Stimulated activated CD4-positive, alpha-beta T cell treated with anti-CD3 and anti-CD28 coated beads, Interleukin-2, amount 100 ng/mL, for 24 hours (primary cell): ENCODE measurements around the gene ABHD13.
"Not testable (repeated sequence)": the region's sequence is repeated elsewhere in the genome, so short reads cannot be mapped to it uniquely, and the experiment has no call there.

Experiments
- DNase-seq, 2 donors: peaks; one replicate each; pipeline ENCODE4 v3.0.0-alpha.2; 2020

ABHD13 gene

GRCh38 chr13:108218044-108218974, at the start of gene ABHD13:
Gene ABHD13 (plus strand): TSS chr13:108218392. CDS start chr13:108229219, 10,827 bp downstream.
- peak; percentile 90 to 92 for DNase-seq

DNA sequence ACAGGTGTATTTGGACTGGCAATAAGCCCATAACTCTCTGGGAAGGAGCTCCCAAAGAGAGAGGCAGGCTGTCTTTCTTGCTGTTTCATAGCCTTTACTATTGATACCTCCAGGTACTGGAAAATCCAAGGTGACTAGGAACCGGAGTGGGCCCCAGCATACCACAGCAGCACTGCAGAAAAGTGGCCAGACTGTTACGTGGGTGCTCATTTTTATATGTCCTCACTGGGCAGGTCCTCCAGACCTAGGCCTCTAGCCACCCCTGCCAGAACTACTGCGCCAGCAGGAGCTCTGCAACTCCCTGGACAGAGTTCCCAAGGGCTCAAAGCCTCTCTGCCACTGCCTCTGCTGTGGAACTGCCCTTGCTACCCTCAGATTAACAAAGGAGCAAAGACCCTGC, 49.3 kb upstream of the ABHD13 start:
- DNase-seq = no peak

DNA sequence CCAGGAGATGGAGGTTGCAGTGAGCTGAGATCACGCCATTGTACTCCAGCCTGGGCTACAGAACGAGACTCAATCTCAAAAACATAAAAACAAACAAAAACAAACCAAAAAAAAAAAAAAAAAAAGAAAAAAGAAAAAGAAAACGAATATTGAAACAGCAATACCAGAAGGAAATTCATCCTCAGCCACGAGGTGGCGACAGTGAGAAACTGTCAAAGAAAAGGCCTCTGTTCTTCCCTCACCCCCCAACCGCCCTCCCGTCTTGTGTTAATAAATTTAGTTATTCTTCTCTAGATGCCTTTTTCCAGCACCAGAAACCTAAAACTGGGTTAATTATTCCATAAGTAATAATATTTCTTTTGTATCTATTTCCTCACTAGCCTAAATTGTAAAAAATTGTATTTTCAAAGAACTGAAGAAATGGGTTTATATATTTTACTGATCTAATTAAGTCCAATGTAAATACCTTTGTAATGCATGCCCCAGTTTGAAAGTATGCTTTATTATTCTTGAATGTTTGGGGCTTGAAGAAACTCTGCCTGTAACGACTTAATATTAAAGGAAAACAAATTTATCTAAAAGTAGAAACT, 41.4 kb upstream of the ABHD13 start:
- peak; percentile 65 to 69 for DNase-seq

GRCh38 chr13:108178078-108178477, 40.1 kb upstream of the ABHD13 start:
- no peak for DNase-seq

- DNase-seq = no peak
These were observed 35.5 kb upstream of the ABHD13 start for GRCh38 chr13:108182652-108183051.

- no peak for DNase-seq
These were observed 33.0 kb upstream of the ABHD13 start for GRCh38 chr13:108185223-108185622.

DNA sequence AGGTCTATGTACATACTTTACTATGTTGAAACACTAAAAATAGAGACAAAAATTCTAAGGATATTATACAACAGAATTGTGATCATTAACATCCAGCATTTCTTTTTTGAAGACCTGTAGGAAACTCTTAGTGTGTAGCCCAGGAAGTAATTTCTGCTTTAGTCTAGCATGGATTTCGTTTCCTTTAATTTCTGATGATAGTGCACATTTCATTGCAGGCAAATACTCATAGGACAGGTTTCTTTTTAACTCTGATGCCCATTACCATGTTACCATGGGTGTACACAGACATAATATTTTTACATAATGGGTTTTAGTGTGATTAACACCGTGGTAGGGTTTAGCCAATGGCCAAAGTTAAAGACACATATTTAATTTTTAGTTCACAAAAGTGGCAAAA, 29.9 kb upstream of the ABHD13 start:
- DNase-seq = no peak

GRCh38 chr13:108190897-108191296, 27.3 kb upstream of the ABHD13 start:
- no peak for DNase-seq

- DNase-seq = no peak
These were observed 24.4 kb upstream of the ABHD13 start for GRCh38 chr13:108193806-108194205.

GRCh38 chr13:108194435-108194936, 23.7 kb upstream of the ABHD13 start:
- DNase-seq = no peak

DNA sequence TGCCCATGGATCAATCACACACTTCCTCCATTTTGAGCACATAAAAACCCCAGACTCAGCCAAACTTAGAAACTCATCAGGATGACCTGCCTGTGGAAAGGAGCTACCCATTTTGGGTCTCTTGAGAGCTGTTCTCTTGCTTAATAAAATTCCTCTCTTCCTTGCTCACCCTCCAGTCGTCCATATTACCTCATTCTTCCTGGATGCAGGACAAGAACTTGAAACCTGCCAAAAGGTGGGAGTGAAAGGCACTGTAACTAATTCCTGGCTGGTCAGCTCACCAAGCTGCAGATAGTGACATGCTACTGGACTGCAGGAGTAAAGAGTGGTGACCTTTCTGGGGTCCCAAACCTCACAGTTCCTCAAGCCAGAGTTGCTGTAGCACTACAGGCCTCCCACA, 23.0 kb upstream of the ABHD13 start:
- DNase-seq = no peak

DNA sequence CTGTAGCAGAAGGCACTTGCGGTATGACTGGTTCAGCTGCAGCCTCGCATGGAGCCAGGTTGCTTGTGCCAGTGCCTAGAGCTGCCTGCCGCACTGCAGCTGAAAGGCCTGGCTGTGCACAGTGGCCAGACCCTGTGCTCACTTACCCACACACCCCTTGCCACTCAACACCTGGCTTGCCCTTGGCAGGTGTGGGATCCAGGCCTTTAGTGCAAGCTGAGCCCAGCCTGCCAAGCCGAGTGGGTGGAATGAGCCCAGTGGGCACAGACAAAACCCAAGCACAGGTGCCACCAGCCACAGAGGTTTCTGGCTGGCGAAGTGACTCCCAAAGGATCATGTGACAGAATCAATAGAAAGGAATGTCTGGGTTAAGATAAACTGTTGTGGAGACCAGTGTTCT, 22.3 kb upstream of the ABHD13 start:
- no peak for DNase-seq

DNA sequence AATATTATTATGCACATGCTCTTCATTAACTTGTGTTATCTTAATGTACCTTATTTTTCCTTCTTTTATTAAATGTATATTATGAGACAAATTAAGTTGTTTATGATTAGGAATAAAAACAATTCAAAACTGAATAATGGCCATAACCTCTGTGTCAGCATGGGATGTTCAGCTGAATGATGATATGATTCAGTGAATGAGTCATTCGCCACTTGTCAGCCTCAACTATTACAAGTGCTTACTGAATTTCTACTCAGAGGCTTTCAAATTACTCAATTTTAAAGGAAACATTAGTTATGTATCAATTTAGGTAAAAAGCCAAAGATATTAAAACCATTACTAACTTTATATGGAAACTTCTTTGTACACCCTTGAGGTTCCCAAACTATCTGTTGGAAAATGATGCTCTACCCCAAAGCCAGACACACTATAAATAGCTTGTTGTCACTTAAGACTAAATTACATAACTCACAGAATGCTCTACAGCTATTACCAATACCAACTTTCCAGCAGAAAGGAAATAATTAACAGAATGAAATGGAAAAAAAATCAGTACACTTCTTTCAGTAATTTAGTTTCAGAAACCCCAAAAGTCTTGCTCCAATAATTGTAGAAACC, 17.3 kb upstream of the ABHD13 start:
- DNase-seq = no peak

DNA sequence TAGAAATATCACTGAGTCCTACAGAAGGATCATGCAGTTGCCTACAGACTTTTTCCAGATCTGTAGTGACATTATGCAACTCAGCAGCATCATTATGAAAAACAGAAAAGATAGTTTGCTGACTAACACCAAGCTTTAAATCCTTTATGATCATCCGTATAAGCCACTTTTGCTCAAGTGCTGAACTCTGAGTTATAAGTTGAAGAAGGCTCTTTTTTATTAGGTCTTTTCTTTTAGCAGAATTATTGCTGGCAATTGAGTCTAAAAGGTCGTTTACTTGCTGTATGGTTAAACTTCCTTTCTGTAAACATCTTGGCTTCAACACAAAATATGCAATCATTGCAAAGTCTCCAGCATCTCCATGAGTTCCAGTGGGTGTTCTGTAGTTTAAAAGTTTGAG, 7.6 kb upstream of the ABHD13 start:
- no peak for DNase-seq

DNA sequence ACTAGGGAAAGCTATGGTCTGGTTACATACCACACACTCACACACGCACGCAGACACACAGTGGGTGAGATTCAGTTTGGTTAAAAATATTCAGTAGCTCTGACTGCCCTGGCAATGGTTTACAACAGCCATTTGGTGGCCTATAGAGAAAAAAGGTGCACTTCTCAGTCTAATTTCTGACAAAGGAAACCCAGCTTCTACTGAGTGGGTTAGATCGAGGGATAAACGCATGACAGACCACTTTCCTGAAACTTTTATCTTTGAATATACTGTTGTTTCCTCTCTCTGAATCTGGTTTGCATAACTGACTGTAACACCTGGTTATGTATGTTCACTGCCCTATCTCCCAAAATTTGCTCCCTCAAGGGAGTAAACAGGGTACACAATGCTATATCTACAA, 5.3 kb upstream of the ABHD13 start:
- no peak for DNase-seq

DNA sequence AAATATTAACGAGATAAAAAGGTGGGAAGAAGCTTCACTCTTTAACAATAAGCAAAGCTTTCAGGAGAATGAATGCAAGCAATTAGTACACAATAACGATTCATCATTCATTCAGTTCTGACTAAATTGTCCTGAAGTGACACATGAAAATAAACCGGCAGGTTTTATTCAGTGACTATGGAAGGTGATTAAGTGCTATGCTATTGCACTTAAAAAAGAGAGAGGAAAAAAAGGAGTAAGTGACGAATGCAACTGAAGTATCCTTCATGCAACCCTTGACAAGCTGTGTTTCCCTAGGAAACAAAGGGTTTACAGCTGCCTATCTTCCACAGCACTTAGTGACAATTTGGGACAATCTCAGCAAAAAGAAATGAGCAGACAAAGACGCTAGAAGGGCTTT, 4.2 kb upstream of the ABHD13 start:
- DNase-seq = no peak

DNA sequence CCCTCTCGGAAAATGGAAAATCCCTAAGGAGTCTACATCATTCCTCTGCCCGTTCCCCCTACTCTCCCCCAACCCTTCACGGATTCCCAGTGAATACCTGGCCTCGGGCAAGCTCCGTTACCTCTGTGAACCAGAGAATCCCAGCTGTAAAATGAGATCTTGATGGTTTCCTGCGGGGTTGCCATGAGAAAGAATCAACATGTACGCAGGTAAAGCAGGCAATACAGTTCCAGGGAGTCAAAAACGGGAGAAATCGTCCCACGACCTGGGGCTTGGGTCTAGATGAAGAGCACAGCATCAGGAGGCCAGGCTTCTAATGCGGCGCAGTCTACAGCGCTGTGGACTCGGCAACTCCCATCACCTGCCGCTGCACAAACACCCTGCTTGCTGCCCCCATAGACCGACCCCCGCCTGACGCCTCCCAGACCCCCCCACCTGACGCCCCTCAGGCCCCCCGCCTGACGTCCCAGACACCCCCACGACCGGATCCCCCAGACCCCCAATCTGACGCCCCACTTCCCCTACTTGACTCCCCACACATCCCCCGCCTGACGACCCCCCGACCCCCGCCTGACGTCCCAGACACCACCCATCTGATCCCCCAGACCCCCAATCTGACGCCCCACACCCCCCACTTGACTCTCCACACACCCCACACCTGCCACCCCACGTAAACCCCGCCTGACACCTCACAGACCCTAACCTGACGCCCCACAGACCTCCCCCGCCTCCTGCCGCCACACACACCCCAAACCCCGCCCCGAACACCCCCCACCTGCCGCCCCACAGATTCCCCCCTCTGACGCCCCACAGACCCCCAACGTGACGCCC, 3.5 kb upstream of the ABHD13 start:
- no peak for DNase-seq

DNA sequence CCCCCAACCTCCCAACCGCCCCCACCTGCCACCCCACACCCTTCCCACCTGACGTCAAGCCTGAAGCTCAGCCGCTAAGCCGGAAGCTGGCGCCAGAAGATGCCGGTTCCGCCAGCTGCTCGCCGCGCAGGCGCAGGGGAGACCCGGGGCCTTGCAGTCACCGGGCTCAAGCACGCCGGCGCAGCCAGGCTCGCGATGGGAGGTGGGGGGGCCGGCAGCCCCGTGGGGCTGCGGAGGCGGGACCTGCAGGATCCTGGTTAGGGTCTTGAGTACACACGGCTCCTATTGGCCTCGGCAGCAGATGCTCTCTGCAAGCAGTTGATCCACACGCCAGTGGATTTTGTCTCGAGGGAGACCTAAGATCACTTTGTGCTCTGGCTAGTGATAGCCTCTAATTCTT, 2.8 kb upstream of the ABHD13 start, which contains the start of gene LIG4:
Gene LIG4 (minus strand): TSS at position 101 of the 400 bp plus-strand sequence. CDS start 4,268 bp downstream, outside the sequence.
- peak; percentile 90 to 91 for DNase-seq

DNA sequence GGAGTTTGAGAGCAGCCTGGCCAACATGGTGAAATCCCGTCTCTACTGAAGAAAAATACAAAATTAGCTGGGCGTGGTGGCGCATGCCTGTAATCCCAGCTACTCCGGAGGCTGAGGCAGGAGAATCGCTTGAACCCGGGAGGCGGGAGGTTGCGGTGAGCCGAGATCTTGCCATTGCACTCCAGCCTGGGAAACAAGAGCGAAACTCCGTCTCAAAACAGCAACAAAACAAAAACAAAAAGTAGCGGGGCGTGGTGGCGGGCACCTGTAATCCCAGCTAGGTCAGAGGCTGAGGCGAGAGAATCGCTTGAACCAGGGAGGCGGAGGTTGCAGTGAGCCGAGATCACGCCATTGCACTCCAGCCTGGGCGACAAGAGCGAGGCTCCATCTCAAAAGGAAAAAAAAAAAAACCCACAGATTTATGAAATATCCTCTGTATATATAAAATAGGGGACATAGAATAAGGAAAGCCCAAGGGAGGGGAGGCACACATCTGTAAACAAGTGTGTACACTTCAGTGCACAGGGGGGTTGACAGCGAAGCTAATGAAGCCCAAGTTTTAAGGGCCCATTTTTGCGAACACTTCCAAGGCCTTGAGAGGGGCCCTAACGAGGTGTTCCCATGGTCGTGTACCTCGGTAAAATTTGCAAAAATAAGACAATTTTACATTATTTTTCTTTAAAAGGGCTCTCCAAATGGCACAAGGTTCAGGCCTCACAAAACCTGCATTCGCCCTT, 717 bp upstream of the ABHD13 start:
- not testable (repeated sequence) for DNase-seq

GRCh38 chr13:108220041-108220440, 1.8 kb downstream of the ABHD13 start:
- peak in 1 of 2 donors; percentile 25 for DNase-seq

DNA sequence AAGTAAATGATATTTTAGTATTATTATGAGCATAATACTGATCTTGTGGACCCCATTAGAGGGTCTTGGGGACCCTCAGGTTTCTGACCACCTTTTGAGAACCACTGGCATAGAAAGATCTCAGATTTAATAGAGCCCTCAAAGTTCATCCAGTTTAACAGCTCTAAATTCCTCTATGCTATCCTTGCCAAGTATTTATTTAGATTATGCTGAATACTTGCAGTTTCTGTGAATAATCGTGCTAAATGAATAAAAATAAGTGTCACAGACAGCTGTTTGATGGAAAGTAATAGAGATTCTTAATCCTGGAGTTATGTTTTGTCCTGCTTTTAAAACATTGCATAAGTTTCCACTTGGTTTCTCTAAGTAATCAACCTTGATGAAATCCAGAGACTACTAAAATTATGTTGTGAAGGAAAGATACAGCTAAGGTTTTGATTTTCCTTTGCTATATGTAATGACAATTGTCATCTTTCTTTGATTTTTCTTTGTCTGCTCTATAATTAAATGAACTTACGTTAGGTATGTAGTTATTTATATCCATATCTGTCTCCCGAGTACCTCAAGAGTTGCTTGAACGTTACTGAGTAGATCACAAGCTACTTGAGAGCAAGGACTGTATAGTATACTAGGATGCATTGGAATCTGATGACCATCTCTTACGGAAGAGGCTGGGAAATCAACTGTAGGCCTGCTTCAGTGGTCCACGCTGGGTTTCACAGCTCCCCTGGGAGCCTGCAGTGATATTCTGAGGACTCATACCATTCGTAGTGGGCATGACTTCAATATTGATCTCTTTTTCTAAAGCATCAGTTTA, 5.7 kb downstream of the ABHD13 start:
- no peak for DNase-seq
